Gastroesophageal sphincter (tissue), 3 donors: ENCODE results near the gene KRT12.

Experiments used
- CTCF ChIP-seq, 4 experiments: fragments of 200-600 bp in 2 of 4; fragments of 450-650 bp in 2 of 4; sonication (generic) in 1 of 4; IDR thresholded peaks; one replicate each; pipeline ENCODE4 v1.5.1; 2017 to 2019; ENCODE audit warnings: antibody characterized with exemption in 4 of 4, mild to moderate bottlenecking in 2 of 4, moderate library complexity in 2 of 4
- EP300 ChIP-seq: sonication (generic); formaldehyde crosslinking; IDR thresholded peaks from one replicate; pipeline ENCODE4 v1.6.1; 2017; ENCODE audit warnings: antibody characterized with exemption, mild to moderate bottlenecking
- POLR2A ChIP-seq, 2 donors: fragments of 450-650 bp; IDR thresholded peaks; one replicate each; pipeline ENCODE4 v1.6.1; 2017; ENCODE audit warnings: antibody characterized with exemption in 2 of 2, mild to moderate bottlenecking in 2 of 2, moderate library complexity in 1 of 2
- POLR2AphosphoS5 ChIP-seq: sonication (generic); formaldehyde crosslinking; IDR thresholded peaks from one replicate; pipeline ENCODE4 v1.6.1; 2017; ENCODE audit warnings: antibody characterized with exemption

GRCh38 chr17:40850293-40850972 is 16.6 kb downstream of the KRT12 start:
- TF ChIP-seq CTCF (IDR thresholded peaks at IDR 0.05) (no peak), POLR2A (IDR thresholded peaks at IDR 0.05) (no peak), POLR2AphosphoS5 (no peak), EP300 (no peak)
